Measurements from ENCODE around the gene PTRHD1.

PTRHD1 gene

GRCh38 chr2:24830351-24830750 is 37.2 kb upstream of the PTRHD1 start:
- DNase-seq (ENCODE audit: low spot score): peak; percentile 36

DNA sequence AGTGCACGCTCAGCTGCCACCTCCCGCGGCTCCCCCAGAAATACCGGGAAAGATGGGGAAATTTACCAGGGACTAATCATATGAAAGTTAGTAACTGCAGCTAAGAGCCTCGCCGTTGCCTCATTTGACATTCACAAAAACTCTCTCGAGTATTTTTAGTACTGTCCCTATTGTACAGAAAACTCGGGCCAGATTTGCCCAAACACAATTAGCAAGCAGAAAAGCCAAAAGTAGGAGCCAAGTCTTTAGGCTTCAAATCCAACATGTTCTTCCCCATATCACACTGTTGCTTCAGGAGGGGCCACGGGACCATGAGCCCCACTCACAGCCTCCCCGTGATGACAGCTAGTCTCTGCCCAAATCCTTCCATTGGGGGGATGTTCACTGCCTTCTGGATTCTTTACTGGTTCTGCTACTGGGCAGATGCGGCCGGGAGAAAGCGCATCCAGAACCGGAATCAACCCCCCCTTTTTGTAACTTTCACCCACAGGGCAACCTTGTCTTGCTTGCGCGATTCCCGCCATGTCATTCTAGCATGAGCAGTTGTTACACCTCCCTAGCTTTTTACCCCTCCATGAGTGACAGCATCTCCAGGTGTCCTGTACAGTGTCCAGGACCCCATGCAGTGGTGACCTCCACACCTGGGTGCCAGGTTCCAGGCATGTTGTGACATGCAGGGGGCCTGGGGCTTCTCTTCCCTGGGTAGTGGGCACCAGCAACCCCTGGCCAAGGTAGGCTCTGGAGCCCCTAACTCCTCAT is 35.2 kb upstream of the PTRHD1 start:
- DNase-seq (ENCODE audit: low spot score): no peak

GRCh38 chr2:24827321-24828237 is 34.4 kb upstream of the PTRHD1 start:
- DNase-seq (ENCODE audit: low spot score): peak; percentile 94

DNA sequence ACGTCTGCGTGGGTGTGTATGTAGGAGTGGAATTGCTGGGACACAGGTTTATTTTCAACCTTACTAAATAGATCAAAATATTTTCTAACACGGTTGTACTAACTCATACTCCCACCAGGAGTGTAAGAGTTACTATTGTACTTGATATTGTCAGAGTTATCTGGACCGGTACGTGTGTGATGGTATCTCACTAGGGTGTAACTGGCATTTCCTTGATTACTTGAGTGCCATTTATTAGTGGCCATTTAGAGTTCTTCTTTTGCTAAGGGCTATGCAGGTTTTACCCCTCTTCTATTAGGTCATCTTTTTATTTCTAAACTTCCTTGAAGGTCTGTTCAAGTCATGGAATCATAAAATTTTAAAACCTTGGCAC is 33.6 kb upstream of the PTRHD1 start:
- DNase-seq (ENCODE audit: low spot score): no peak

- no peak for DNase-seq (ENCODE audit: low spot score)
Measured at GRCh38 chr2:24825883-24826772, 32.9 kb upstream of the PTRHD1 start.

DNA sequence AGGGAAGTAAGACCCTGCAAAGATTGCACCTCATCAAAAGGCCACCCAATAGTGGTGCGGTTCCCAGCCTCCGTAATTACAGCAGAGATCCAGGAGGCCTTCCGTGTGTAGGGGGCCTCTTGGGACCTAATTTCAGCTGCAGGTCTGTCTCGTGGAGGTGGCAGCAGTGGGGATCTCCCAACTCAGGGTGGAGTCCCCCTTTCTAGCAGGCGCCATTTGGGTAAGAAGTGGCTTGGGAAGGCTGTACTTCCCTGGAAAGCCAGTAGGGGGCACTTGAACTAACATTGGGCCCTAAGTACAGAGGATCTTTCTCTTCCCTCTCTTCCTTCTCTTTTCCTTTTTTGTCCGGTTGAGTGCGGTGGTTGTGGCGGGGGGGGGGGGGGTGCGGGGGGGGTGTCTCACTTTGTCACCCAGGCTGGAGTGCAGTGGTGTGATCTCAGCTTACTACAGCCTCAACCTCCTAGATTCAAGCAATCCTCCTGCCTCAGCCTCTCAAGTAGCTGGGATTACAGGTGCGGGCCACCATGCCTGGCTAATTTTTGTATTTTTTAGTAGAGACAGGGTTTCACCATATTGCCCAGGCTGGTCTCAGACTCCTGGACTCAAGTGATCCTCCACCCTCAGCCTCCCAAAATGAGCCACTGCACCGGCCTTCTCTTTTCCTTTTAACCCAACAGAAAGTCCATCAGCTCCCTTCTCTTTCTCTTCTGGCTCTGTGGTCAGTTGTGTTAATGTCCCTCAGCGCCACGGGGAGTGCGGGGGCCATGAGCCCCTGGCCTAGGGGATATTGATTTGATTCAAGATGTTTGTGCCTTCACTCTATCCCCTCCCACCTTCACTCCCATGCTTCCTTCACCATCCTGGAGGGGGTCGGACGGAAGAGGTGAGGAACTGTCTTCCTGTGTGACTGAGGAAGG is 32.0 kb upstream of the PTRHD1 start:
- no peak for DNase-seq (ENCODE audit: low spot score)

DNA sequence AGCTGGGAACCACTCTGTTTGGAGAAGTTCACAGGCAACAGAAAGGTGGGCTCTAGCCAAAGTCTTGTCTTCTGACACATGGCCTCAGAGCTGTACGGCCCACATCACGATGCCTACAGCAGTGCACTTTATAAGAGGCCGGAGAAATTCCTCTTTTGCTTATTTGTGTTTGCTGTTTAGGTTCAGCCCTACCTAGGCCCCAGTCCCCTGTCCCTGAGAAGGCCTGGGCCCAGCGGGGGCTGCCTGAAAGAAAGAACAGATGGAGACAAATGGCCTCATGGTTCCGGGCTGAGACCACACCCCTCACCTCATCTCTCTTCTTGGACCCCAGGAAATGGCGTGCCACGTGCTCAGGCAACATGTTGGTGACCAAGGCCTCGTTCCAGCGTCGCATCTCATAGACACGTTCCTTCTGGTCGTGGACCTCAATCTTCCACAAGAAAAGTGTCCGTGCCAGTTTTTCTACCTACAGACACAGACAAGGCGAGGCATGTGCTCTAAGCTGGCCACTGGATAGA is 30.9 kb upstream of the PTRHD1 start:
- no peak for DNase-seq (ENCODE audit: low spot score)

- no peak for DNase-seq (ENCODE audit: low spot score)
Measured at GRCh38 chr2:24822049-24822706, 29.0 kb upstream of the PTRHD1 start.

- no peak for DNase-seq (ENCODE audit: low spot score)
Measured at GRCh38 chr2:24821433-24821891, 28.3 kb upstream of the PTRHD1 start.

DNA sequence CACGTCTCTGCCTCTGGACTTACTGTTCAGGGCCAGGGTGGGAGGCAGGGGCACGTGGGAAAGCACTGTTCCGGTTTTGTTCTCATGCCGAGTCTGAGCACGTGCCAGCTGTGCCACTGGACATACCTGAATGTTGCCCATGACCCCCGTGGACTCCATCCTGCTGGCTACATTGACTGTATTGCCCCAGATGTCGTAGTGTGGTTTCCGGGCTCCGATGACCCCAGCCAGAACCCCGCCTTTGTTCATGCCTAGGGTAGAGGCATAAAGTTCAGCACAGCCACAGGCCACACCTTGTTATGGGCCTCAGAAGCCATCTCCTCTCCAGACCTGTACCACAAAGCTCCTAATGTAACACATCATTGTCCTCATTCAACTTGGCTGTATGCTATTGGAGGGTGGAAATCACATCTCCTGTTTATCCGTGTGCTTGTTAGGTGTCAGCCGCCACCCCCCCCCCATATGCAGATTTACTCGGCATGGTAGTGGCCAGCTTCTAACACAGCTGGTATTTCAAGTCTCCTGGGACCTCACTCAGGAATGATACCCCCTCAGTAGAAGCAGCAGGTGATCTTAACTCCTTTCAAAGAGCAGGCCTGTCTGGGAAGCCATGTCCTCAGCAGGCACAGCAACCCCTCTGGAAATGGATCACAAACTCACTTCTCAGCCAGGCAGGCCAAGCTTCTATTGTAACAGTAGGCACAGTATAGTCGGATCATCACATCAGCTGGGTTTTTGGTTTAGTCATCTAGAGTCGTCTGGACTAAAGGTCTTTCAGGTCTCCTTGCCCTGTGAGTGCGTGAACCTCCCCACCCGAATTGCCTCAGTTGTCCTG is 27.6 kb upstream of the PTRHD1 start:
- no peak for DNase-seq (ENCODE audit: low spot score)

DNA sequence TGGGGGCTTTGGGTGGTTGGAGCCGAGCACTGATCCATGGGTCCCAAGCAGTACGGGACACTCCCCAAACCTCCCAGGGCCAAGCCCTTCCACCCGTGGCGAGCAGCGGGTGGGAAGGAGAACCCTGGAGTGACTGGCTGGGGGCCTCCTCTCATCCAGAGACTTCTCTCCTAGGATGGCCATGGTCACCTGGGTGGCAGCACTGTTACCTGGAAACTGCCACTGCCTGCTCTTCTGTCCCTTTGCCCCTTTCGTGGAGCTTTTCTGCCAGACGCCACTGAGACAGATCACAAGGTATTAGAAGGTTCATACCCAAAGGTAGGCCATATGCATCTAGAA is 27.0 kb upstream of the PTRHD1 start:
- no peak for DNase-seq (ENCODE audit: low spot score)

DNA sequence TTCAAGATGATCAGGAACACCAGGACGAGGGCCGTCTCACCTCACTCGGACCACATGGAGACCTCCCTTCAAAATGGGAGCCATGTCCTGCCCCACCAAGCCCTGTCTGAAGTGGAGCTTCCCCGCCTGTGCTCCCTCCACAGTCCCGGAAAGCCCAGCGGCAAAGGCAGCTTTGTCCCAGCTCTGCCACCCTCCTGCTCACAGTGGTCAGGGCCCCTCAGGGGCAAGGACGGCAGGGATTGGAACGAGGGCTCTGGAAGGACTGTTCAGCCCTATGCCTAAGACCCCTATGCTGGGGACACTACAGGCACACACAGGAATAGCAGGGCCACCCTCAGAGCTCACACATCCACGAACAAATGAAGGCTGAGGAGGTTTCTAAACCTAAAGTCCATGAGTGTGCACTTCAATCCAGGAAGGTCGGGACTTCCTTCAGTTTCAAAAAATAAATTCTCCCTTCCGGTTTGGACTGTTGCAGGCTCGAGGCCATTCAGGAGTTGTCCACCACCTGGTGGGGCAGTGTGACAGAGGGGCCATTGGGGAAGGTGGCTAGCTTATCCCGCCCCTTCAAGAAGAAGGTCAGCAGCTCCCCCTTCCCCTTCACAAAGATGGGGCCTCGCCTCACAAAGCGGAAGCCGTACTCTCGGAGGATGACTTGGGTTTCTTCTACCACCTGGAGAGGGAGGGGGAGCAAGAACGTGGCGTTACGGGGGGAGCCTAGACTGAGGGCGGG is 26.4 kb upstream of the PTRHD1 start:
- no peak for DNase-seq (ENCODE audit: low spot score)

DNA sequence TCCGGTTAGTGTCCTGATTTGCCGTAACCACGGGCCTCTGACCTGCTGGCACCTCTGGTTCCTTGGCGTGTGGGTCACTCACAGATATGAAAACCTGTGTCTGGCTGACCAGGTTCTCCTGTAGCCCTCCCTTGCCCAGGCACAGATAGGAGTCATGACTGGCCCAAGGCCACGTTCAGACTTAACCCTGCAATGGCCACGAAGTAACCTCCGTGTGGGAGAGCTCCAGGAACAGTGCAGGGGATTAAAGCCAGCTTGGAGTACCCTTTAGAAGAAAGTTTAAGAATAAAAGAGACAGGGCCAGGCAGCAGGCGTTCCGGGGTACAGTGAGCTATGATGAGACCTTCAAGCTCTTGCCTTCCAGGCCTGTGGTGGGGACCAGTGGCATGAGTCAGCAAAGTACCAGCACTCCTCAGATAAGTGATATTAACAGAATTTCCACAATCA is 25.6 kb upstream of the PTRHD1 start:
- DNase-seq (ENCODE audit: low spot score): no peak

GRCh38 chr2:24816884-24817283 is 23.7 kb upstream of the PTRHD1 start:
- DNase-seq (ENCODE audit: low spot score): peak; percentile 72

DNA sequence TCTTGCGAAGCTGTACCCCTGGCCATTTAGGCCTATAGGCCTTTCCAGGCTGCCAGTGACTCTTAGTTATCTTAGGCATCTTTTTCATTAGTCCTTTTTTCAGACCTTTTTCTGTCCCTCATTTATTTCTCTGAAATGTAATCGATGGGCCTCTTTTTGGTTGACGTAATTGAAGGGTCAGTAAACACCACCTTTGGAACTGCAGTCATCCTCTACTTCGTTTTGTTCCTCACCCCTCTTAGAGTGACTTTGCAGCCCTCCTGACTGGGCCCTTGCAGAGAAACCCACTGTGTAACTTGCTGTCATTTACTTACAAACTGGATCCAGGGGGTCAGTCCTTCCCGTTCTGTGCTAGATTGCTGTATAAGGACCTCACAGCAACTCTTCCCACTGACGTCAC is 23.2 kb upstream of the PTRHD1 start:
- DNase-seq (ENCODE audit: low spot score): no peak

GRCh38 chr2:24815171-24815570 is 22.0 kb upstream of the PTRHD1 start:
- DNase-seq (ENCODE audit: low spot score): no peak

- DNase-seq (ENCODE audit: low spot score): no peak
Measured at GRCh38 chr2:24814516-24814915, 21.3 kb upstream of the PTRHD1 start.

DNA sequence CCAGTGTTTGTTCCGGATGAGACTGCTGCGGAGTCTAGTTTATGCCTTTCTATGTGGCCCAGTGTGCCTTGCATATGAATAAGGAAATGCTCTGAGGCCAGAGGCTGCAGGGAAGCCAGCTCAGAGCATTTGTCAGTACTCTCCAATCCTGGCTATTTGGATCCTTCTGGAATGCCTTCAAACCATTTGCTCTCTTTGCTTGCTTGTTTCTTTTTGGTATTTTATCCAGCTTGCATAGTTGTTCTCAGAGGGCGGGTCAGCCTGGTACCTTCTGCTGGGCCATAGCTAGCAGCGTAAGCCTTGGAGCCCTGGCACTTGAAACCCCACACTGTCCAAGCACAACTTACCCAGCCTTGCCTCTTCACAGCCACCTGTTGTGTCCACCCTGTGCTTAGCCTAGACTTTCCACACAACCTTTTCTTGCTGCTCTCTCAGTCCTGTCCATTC is 20.5 kb upstream of the PTRHD1 start:
- DNase-seq (ENCODE audit: low spot score): no peak

Data from AG08395 (cell line).